ENCODE data around the gene HGFAC. TPM values are rescaled to one million over a fixed set of nuclear protein-coding genes. Genes with fewer than 3 reads are reported as not detected.

HGFAC gene
- total RNA-seq, 4 donors from 2014 or later = 0.38 TPM; not detected in 3

GRCh38 chr4:3493720-3494461 lies 52.1 kb downstream of the HGFAC start:
- Histone ChIP-seq H3K27me3 (peaks cover 0 to 85% (median 2%) of the 10 kb centered on the region in 4 donors), H3K36me3 (peaks cover 0 to under 1% (median 0%) of the 10 kb centered on the region in 3 donors), H3K4me3 (no peak overlapping the region), H3K27ac (no peak overlapping the region), H3K9me3 (no peaks in the 10 kb centered on the region), H3K4me1 (no peaks in the 10 kb centered on the region)
- intact Hi-C loops (cut with DNase I) = no loop called here
- no peak for DNase-seq
- 60 to 80% methylated on average over 1 of the region's 20 CpGs for WGBS, 2 donors
- TF ChIP-seq CTCF (IDR thresholded peaks at IDR 0.05) (no peak), POLR2A (IDR thresholded peaks at IDR 0.05) (no peak)

- DNase-seq = no peak
- Histone ChIP-seq H3K4me1 (no peaks in the 10 kb centered on the region), H3K27ac (no peak overlapping the region), H3K9me3 (no peaks in the 10 kb centered on the region), H3K36me3 (peaks cover 0 to 7% (median 0%) of the 10 kb centered on the region in 3 donors), H3K27me3 (peaks cover 0 to 79% (median 2%) of the 10 kb centered on the region in 4 donors), H3K4me3 (no peak overlapping the region)
- intact Hi-C loops (cut with DNase I) = no loop called here
- TF ChIP-seq CTCF (IDR thresholded peaks at IDR 0.05) = no peak
- TF ChIP-seq POLR2A (IDR thresholded peaks at IDR 0.05) = no peak
- 35 to 47% methylated on average over 7 to 8 of the region's 15 CpGs for WGBS, 2 donors
Observed at GRCh38 chr4:3494462-3494871, 52.7 kb downstream of the HGFAC start.

- intact Hi-C loops (cut with DNase I) = no loop called here
- Histone ChIP-seq H3K27me3 (peaks cover 0 to 70% (median 2%) of the 10 kb centered on the region in 4 donors), H3K27ac (no peak overlapping the region), H3K4me3 (no peak overlapping the region), H3K4me1 (no peaks in the 10 kb centered on the region), H3K9me3 (no peaks in the 10 kb centered on the region), H3K36me3 (peaks cover 0 to 16% (median 0%) of the 10 kb centered on the region in 3 donors)
- no peak for TF ChIP-seq CTCF (IDR thresholded peaks at IDR 0.05)
- TF ChIP-seq POLR2A (IDR thresholded peaks at IDR 0.05) = no peak
- WGBS, 2 donors = 87% methylated on average over 3 of the region's 28 CpGs; no CpG with 5 or more reads in 1 of the 2 donors
- DNase-seq = no peak
Observed at GRCh38 chr4:3495204-3495975, 53.6 kb downstream of the HGFAC start.

- Histone ChIP-seq H3K4me1 (no peaks in the 10 kb centered on the region), H3K4me3 (no peak overlapping the region), H3K27ac (no peak overlapping the region), H3K27me3 (peaks cover 0 to 63% (median 2%) of the 10 kb centered on the region in 4 donors), H3K36me3 (peaks cover 0 to 22% (median 0%) of the 10 kb centered on the region in 3 donors), H3K9me3 (no peaks in the 10 kb centered on the region)
- no peak for DNase-seq
- TF ChIP-seq POLR2A (IDR thresholded peaks at IDR 0.05) (no peak), CTCF (IDR thresholded peaks at IDR 0.05) (no peak)
- intact Hi-C loops (cut with DNase I) = no loop called here
- WGBS, 2 donors = 66% methylated on average over 3 of the region's 14 CpGs; no CpG with 5 or more reads in 1 of the 2 donors
Observed at GRCh38 chr4:3496021-3496420, 54.3 kb downstream of the HGFAC start.

- no peak overlapping the region for H3K4me3 ChIP-seq
- no peaks in the 10 kb centered on the region for H3K9me3 ChIP-seq
- intact Hi-C loops (cut with DNase I) = no loop called here
- no peaks in the 10 kb centered on the region for H3K4me1 ChIP-seq
- peaks cover 0 to 33% (median 0%) of the 10 kb centered on the region in 3 donors for H3K36me3 ChIP-seq
- peaks cover 0 to 53% (median 0%) of the 10 kb centered on the region in 4 donors for H3K27me3 ChIP-seq
- no peak for DNase-seq
- H3K27ac ChIP-seq = no peak overlapping the region
- no peak for TF ChIP-seq CTCF (IDR thresholded peaks at IDR 0.05)
- TF ChIP-seq POLR2A (IDR thresholded peaks at IDR 0.05) = no peak
- WGBS, 2 donors = 79 to 80% methylated on average over 2 to 3 of the region's 6 CpGs
Observed at GRCh38 chr4:3497095-3497494, 55.3 kb downstream of the HGFAC start.

All from esophagus squamous epithelium (tissue), 5 donors.